Activated B cell treated with CpG ODN at 0.5 μM for 24 hours (primary cell): ENCODE results near the gene SOCS3. TPM values are rescaled to one million over a fixed set of nuclear protein-coding genes. Genes with fewer than 3 reads are reported as not detected.
"Not testable (repeated sequence)": the region's sequence is repeated elsewhere in the genome, so short reads cannot be mapped to it uniquely, and the experiment has no call there.

ENCODE experiments used
- ATAC-seq: fragments of 200-7000 bp; cut with Tn5 transposase; one replicate; pipeline ENCODE4 v1.10.0; 2021; ENCODE audit warnings: low read depth, mild to moderate bottlenecking, moderate library complexity
- CTCF ChIA-PET: fragments of 350-600 bp; sonication (Branson Sonifier 250); formaldehyde crosslinking; loops from one replicate; lab custom pipeline; 2021; ENCODE audit warnings: antibody characterized with exemption; lab: Charles Lee
- POLR2A ChIA-PET: fragments of 350-600 bp; sonication (Branson Sonifier 250); formaldehyde crosslinking; loops from one replicate; lab custom pipeline; 2021; ENCODE audit warnings: antibody characterized with exemption; lab: Charles Lee
- DNase-seq: peaks from one replicate; pipeline ENCODE4 v3.0.0; 2022
- H3K27ac Mint-ChIP-seq: one replicate; pipeline ENCODE4 v1.8.0; 2020; ENCODE audit warnings: mixed read lengths
- H3K27me3 Mint-ChIP-seq: one replicate; pipeline ENCODE4 v1.8.0; 2021; ENCODE audit warnings: mixed read lengths
- H3K36me3 Mint-ChIP-seq: one replicate; pipeline ENCODE4 v1.8.0; 2021; ENCODE audit warnings: low read depth, mixed read lengths
- H3K4me1 Mint-ChIP-seq: one replicate; pipeline ENCODE4 v1.8.0; 2021; ENCODE audit warnings: mixed read lengths
- H3K4me3 Mint-ChIP-seq: one replicate; pipeline ENCODE4 v1.8.0; 2020; ENCODE audit warnings: mild to moderate bottlenecking, mixed read lengths
- H3K9me3 Mint-ChIP-seq: one replicate; pipeline ENCODE4 v1.8.0; 2020; ENCODE audit warnings: mixed read lengths
- intact Hi-C: fragments of 100-400 bp; cut with micrococcal nuclease; formaldehyde crosslinking; loops from one replicate; pipeline ENCODE4 v1.15.1; 2024
- total RNA-seq: library from RNA; stranded (reverse); gene quantifications from 2 replicates; pipeline ENCODE4 v1.2.3, GENCODE V29; 2022
- TF ChIP-seq, protein P1 (sequence below): fragments of 200-600 bp; IDR thresholded peaks from one replicate; pipeline ENCODE4 v1.8.0; 2022; ENCODE audit warnings: antibody characterized with exemption, mild to moderate bottlenecking

The SOCS3 gene
- total RNA-seq, 1 donor from 2014 or later: 79.9 TPM

DNA sequence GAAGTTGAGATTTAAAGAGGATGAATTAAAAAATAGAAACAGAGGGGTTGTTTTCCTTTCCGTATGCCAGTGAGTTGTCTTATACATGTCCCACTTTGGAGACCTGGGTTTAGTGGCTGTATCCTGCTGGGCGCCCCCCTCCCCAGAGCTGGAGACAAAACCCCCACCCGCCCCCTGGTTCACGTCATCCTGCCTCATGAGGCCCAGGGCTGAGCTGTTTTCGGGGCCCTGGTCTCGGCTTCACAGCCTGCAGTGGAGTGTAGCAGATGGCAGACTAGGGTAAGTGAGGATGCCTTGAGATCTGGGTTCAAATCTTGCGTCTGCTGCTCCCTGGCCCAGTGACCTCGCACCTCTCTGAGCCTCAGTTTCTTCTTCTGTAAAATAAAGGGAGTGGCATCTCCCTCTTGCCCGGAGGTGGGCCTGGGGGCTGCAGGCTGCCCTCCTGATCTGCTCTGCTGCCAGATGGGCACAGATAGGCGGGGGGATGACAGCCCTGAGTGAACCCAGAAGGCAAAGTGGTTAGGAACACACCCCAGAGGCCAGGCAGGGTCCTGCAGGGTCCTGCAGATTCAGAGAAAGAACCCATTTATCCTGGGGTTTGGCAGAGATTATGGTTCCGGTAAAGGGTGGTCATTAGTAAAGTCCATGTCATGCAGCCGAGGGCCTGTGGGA, 45.1 kb downstream of the SOCS3 start:
- Mint-ChIP-seq H3K9me3 (no peaks in the 10 kb centered on the region), H3K4me1 (peaks cover 46% of the 10 kb centered on the region), H3K27me3 (peaks cover 6% of the 10 kb centered on the region), H3K36me3 (no peaks in the 10 kb centered on the region), H3K27ac (peak overlapping the region; percentile 41), H3K4me3 (peak overlapping the region; percentile 66)
- DNase-seq (no peak), ATAC-seq (no peak)
- intact Hi-C loops: loop anchor here (1.0 to 2.0 kb wide), 3 partner anchors 22 to 45 kb away; partner anchors contain the start of gene SOCS3
- POLR2A ChIA-PET: interaction anchor here (0.6 to 3.6 kb wide), 10 partner anchors 10 to 67 kb away, joined by 3 to 21 read pairs (median 5); partner anchors contain the start of gene SOCS3
- CTCF ChIA-PET: interaction anchor here (0.8 to 1.7 kb wide), 2 partner anchors 46 kb away, joined by 3 to 6 read pairs; no protein-coding TSS in a partner anchor
- TF ChIP-seq, protein P1, sequence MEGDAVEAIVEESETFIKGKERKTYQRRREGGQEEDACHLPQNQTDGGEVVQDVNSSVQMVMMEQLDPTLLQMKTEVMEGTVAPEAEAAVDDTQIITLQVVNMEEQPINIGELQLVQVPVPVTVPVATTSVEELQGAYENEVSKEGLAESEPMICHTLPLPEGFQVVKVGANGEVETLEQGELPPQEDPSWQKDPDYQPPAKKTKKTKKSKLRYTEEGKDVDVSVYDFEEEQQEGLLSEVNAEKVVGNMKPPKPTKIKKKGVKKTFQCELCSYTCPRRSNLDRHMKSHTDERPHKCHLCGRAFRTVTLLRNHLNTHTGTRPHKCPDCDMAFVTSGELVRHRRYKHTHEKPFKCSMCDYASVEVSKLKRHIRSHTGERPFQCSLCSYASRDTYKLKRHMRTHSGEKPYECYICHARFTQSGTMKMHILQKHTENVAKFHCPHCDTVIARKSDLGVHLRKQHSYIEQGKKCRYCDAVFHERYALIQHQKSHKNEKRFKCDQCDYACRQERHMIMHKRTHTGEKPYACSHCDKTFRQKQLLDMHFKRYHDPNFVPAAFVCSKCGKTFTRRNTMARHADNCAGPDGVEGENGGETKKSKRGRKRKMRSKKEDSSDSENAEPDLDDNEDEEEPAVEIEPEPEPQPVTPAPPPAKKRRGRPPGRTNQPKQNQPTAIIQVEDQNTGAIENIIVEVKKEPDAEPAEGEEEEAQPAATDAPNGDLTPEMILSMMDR: no peak

DNA sequence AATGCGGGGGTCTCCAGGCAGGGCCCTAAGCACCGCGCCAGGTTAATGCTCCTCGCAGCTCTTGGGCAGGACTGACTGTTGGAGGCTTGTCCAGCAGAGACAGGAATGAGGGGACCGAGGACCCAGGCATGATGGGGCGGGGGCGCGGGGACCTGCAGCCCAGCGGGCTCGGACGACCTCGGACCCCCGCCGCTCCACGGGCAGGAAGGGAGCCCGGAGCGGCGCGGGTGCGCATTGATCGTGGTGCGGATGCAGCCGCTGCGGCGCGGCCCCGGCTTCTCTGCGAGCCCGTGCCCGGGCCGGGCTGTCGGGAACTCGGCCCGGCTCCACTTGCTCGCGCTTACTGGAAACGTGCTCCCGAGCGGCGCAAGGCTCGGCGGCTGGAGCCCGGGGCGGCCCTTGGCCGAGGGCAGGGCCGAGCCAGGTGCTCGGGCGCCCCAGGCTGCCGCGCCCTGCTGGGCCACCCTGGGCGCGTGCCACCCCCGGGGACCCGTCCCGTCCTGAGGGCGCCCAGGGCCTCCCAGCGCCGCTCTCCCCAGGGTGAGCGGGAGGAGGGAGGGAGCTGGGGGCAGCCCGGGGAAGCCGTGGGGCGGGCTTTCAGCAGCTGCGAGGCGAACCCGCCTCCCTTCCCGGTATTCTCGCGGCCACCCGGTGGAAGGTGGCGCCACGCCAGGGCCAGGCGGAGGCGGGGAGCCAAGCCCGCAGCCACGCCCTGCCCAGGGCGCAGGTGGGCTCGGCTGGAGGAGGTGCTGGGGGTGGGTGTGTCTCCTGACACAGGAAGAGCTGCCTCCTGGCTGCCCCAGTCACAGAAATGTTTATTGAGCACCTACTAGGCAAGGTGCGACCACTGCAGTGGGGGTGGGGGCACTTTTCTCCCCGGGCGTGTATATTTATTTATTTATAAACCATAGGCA, 45.9 kb downstream of the SOCS3 start:
- intact Hi-C loops: loop anchor here (1.0 to 2.0 kb wide), 3 partner anchors 23 to 46 kb away; partner anchors contain the start of gene SOCS3
- DNase-seq (peak; percentile 65), ATAC-seq (peak; percentile 78)
- ChIA-PET POLR2A (interaction anchor here (0.6 to 3.6 kb wide), 10 partner anchors 21 to 68 kb away, joined by 3 to 21 read pairs (median 5); partner anchors contain the start of gene SOCS3), CTCF (interaction anchor here (0.8 kb wide), 1 partner anchor 46 kb away, joined by 3 read pairs; no protein-coding TSS in a partner anchor)
- Mint-ChIP-seq H3K9me3 (no peaks in the 10 kb centered on the region), H3K4me1 (peaks cover 43% of the 10 kb centered on the region), H3K4me3 (peak overlapping the region; percentile 66), H3K27ac (peak overlapping the region; percentile 24), H3K36me3 (no peaks in the 10 kb centered on the region), H3K27me3 (peaks cover 6% of the 10 kb centered on the region)
- TF ChIP-seq, protein P1: no peak

DNA sequence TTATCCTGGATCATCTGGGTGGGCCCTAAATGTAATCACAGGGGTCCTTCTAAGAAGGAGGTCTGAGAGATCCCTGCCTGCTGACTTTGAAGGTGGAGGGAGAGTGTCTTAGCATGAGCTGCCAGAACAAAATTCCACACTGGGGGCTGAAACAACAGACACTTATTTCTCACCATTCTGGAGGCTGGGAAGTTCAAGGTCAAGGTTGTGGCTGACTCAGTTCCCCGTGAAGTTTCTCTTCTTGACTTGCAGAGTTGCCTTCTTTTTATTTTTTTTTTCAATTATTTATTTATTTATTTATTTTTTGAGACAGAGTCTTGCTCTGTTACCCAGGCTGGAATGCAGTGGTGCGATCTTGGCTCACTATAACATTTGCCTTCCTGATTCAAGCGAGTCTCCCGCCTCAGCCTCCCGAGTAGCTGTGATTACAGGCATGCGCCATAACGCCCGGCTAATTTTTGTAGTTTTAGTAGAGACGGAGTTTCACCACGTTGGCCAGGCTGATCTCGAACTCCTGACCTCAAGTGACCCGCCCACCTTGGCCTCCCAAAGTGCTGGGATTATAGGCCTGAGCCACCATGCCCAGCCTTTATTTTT, 50.1 kb downstream of the SOCS3 start:
- intact Hi-C loops, ATAC-seq, H3K36me3 Mint-ChIP-seq, CTCF ChIA-PET, H3K9me3 Mint-ChIP-seq, H3K27ac Mint-ChIP-seq, DNase-seq, H3K27me3 Mint-ChIP-seq, H3K4me3 Mint-ChIP-seq: not testable (repeated sequence)
- POLR2A ChIA-PET: interaction anchor here (0.5 kb wide), 1 partner anchor 47 kb away, joined by 3 read pairs; no protein-coding TSS in a partner anchor
- peaks cover 10% of the 10 kb centered on the region for H3K4me1 Mint-ChIP-seq

DNA sequence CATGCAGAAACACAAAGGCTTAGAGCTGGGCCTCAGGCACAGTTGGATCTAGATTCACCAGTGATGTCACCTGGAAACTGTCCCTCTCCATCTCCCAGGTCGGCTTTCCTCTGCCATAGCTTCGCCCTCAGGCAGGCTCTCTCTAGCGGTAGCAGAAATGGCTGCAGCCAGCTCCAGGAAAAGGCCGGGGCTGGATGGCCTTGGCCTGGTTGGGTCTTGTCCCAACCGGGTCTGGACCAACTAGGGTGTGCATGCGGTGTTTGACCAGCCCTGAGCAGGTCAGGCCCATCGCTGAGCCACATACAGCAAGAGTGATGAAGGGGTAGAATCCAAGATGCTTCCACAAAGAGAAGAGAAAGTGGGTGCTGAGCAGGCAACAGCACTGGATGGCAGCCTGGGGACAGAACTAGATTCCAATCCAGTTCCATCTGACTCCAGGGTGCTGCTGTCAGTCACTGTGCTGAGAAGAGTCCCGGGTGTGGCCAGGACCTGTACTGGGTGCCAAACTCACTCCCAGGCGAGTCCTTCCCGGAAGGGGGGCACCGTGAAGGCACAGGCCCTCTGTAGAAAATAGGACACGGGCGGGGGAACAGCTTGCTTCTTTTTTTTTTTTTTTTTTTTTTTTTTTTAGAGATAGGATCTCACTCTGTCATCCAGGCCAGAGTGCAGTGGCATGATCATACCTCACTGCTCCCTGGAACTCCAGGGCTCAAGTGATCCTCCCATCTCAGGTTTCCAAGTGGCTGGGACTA, 51.8 kb downstream of the SOCS3 start:
- ChIA-PET CTCF (no interaction called here), POLR2A (interaction anchor here (0.7 kb wide), 1 partner anchor 195 kb away, joined by 3 read pairs; no protein-coding TSS in a partner anchor)
- H3K36me3 Mint-ChIP-seq: no peaks in the 10 kb centered on the region

More for the DNA sequence above, 51.8 kb downstream of the SOCS3 start:
- Mint-ChIP-seq H3K27me3 (no peaks in the 10 kb centered on the region), H3K4me3 (no peak overlapping the region), H3K4me1 (no peaks in the 10 kb centered on the region), H3K27ac (no peak overlapping the region), H3K9me3 (peaks cover 8% of the 10 kb centered on the region)
- intact Hi-C loops: no loop called here
- no peak for DNase-seq
- TF ChIP-seq, protein P1: no peak
- no peak for ATAC-seq
